DMS153 treated with DMSO at 0.1 percent for 48 hours (cell line): ENCODE results near the gene DNMT3L.
"Not testable (repeated sequence)": the region's sequence is repeated elsewhere in the genome, so short reads cannot be mapped to it uniquely, and the experiment has no call there.

Source experiments
- DNase-seq: peaks from one replicate; lab custom pipeline; 2025; ENCODE audit not compliant: unreplicated experiment; lab: John Stamatoyannopoulos, UW

DNMT3L gene

DNA sequence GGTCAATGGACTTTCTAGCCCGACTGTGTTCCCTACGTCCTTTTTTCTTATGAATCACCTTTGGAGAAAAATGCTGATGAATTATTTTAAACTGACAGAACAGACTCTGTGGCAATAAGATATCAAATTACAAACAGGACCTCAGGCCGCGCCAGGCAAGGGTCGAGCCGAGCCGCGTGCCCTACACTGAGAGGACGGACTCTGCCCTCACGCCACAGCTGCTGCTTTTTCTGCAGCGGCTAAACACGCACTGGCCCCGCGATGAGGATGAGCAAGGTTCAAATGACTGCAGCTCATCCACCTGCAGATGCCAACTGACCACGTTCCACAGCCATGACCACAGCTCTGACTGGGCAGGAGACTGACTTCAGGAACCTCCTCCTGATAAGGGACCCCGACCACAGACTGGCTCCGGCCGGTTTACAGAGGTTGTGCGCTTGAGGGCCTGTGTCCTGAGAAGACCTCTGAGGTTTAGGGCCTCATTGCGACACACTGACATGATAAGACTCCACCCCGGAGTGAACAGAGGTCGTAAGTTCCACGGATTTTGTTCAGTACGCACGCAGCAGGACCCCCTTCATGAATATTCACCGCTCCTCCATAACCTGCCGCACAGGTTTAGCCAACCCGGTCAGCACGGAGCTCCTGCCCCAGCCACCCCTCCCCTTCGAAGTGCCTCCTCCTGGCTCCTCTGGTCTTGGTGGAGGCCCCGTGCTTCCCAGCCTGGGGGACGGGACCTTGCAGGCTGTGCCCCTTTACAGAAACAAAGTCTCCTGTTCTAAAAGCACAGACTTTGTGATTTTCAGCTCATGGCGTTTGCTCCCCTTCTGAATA lies 12.3 kb downstream of the DNMT3L start:
- DNase-seq = not testable (repeated sequence)

DNA sequence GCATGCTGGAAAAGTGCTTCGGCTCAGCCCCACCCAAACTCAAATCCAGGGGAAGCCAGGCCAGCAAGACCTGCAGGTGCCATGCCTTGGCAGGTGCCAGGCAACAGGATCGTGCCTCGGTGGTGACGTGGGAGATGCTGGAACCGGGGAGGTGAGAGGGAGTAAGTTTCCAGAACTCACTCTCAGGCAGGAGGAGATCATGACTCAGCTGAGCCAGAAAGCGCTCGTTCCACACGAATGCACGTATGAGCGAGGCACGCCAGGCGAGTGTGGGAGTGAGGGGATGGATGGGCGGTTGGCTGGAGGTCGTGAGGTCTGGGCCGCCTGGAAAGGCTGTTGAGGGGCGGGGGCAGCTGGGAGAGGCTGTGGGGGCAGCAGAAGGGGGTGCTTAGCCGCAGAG lies 13.8 kb downstream of the DNMT3L start:
- DNase-seq = not testable (repeated sequence)

GRCh38 chr21:44243980-44244379 lies 17.7 kb downstream of the DNMT3L start:
- not testable (repeated sequence) for DNase-seq

GRCh38 chr21:44241281-44241680 lies 20.4 kb downstream of the DNMT3L start:
- not testable (repeated sequence) for DNase-seq

GRCh38 chr21:44240842-44241241 lies 20.9 kb downstream of the DNMT3L start, which contains the start of gene ICOSLG:
Gene ICOSLG (minus strand): TSS chr21:44240943. CDS start chr21:44240817, 126 bp downstream.
- not testable (repeated sequence) for DNase-seq

GRCh38 chr21:44240353-44240752 lies 21.3 kb downstream of the DNMT3L start:
- DNase-seq = not testable (repeated sequence)

- DNase-seq = not testable (repeated sequence)
Measured at GRCh38 chr21:44229561-44229960, 32.1 kb downstream of the DNMT3L start.

- DNase-seq = not testable (repeated sequence)
Measured at GRCh38 chr21:44228109-44228508, 33.6 kb downstream of the DNMT3L start.

GRCh38 chr21:44227614-44228013 lies 34.1 kb downstream of the DNMT3L start:
- DNase-seq = not testable (repeated sequence)

DNA sequence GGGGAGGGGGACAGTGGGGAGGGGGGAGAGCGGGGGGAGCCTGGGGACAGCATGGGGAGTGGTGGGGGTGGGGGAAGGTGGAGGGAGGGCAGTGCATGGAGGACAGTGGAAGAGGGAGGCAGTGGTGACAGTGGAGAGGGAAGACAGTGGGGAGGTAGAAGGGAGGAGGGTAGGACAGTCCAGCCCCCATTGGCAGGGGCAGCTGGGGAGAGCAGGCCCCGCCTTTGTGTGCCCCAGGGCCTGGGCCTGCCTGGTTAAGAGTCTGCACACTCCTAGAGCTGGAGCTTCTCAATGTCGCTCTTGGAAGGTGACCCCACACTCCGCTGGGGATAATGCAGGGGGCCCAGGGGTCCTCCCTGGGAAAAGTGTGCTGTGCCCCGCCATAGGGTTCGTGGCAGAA lies 36.1 kb downstream of the DNMT3L start:
- DNase-seq = not testable (repeated sequence)

GRCh38 chr21:44223334-44223733 lies 38.4 kb downstream of the DNMT3L start:
- DNase-seq = not testable (repeated sequence)

- DNase-seq = not testable (repeated sequence)
Measured at GRCh38 chr21:44220674-44221073, 41.0 kb downstream of the DNMT3L start.

DNA sequence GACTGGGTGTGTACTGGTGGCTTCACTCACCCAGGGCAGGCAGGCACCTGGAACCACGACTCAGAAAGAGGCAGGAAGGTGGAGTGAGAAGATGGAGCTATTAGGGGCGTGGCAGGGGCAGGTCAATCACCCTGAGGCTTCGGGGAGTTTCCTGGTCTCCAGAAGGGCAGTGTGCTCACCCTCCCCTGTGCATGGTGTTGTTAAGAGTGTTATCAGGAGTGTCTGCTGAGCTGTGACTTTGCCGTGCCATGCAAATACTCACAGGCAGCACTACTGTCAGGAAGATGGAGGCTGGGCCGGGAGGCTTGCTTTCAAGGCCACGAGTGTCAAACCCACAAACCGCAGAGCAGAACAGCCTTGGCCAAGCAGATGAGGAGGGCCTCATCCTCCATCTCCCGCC lies 43.2 kb downstream of the DNMT3L start:
- not testable (repeated sequence) for DNase-seq

DNA sequence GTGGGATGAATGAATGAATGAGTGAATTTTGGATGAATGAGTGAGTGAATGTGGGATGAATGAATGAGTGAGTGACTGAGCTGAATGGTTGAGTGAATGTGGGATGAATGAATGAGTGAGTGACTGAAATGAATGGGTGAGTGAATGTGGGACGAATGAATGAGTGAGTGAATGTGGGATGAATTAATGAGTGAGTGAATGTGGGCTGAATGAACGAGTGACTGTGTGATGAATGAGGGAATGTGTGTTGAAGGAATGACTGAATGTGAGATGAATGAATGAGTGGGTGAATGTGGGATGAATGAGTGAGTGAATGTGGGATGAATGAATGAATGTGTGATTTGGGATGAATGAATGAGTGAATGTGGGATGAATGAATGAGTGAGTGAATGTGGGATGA lies 49.7 kb downstream of the DNMT3L start:
- not testable (repeated sequence) for DNase-seq

GRCh38 chr21:44211574-44211973 lies 50.1 kb downstream of the DNMT3L start:
- not testable (repeated sequence) for DNase-seq

- DNase-seq = not testable (repeated sequence)
Measured at GRCh38 chr21:44207860-44208646, 53.6 kb downstream of the DNMT3L start.

GRCh38 chr21:44206698-44207676 lies 54.7 kb downstream of the DNMT3L start:
- DNase-seq = not testable (repeated sequence)

GRCh38 chr21:44206187-44206586 lies 55.5 kb downstream of the DNMT3L start:
- DNase-seq = not testable (repeated sequence)

DNA sequence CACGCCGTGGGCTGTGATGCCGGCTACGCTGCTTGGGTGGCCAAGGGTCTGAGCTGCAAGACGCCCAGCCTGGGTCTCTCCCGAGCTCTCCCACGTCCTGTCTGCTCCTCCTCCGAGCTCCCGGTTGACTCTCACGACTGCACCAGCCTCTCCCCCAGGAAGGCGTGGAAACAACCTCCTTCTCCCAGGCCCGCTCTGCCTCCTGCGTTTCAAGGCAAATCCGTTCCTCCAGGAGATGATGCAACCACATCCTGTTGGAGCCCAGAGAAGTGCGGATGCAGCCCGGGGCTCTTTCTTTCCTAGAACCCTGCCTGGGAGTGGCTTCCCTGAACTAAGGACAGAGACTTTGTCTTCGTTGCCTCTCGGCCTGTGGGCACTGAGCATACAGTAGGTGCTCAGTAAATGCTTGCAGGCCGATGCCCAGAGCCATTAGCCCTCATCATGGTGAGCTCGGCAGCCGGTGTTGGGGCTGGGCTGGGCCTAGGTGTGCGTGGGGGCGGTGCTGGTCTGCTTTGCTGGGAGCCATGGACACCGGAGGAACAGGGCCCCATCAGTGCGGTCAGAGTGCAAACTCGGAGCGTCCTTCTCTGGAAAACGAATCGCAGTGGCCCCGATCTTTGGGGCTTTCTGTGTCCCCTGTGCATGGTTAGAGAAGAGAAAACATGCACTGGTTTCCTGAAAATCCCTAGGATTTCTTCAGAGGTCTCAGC lies 59.0 kb downstream of the DNMT3L start:
- not testable (repeated sequence) for DNase-seq

DNA sequence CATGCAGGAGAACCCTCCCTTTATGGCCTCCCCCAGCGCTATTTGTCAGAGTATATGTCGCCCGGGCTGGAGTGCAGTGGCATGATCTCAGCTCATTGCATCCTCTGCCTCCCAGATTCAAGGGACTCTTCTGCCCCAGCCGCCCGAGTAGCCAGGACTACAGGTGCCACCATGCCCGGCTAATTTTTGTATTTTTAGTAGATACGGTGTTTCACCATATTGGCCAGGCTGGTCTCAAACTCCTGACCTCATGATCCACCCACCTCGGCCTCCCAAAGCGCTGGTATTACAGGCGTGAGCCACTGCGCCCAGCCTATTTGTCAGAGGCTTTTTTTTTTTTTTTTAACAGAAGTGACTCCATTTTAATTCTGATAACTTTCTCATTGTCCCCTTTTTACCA lies 61.7 kb downstream of the DNMT3L start:
- DNase-seq = not testable (repeated sequence)
